Fibroblast of skin of right biceps (primary cell): ENCODE results near the gene ZMYM4.
"Not testable (repeated sequence)": the region's sequence is repeated elsewhere in the genome, so short reads cannot be mapped to it uniquely, and the experiment has no call there.

Experiments
- DNase-seq: peaks from one replicate; pipeline ENCODE4 v3.0.0-alpha.2; 2013

Gene ZMYM4

GRCh38 chr1:35460796-35461195 is 192.3 kb downstream of the ZMYM4 start:
- DNase-seq = no peak

GRCh38 chr1:35461966-35462651 is 193.6 kb downstream of the ZMYM4 start:
- DNase-seq = no peak

GRCh38 chr1:35463232-35463631 is 194.7 kb downstream of the ZMYM4 start:
- DNase-seq = no peak

- DNase-seq = not testable (repeated sequence)
Measured at GRCh38 chr1:35463749-35464148, 195.2 kb downstream of the ZMYM4 start.

GRCh38 chr1:35466120-35466519 is 197.6 kb downstream of the ZMYM4 start:
- DNase-seq = no peak

GRCh38 chr1:35470977-35471613 is 202.6 kb downstream of the ZMYM4 start:
- no peak for DNase-seq
